Mesenchymal stem cell (in vitro differentiated cells and primary cell): Measurements from ENCODE around the gene MYL2.

Experiments used
- DNase-seq: peaks from one replicate; pipeline ENCODE4 v3.0.0-alpha.2; 2013
- H2AFZ ChIP-seq: one replicate; pipeline ENCODE4 v1.6.1; 2013; ENCODE audit warnings: low read depth, mild to moderate bottlenecking, control low read depth, inconsistent platforms, low read length, moderate library complexity
- H2AK5ac ChIP-seq: 2 replicates; pipeline ENCODE4 v1.6.1; 2013; ENCODE audit warnings: low read length, moderate library complexity, mild to moderate bottlenecking, inconsistent platforms; ENCODE audit not compliant: severe bottlenecking
- H2BK120ac ChIP-seq: one replicate; pipeline ENCODE4 v1.6.1; 2013; ENCODE audit warnings: low read depth, mild to moderate bottlenecking, inconsistent platforms, low read length, moderate library complexity
- H2BK12ac ChIP-seq, 2 experiments: one replicate each; pipeline ENCODE4 v1.6.1; 2013; ENCODE audit warnings: inconsistent platforms in 2 of 2, low read length in 2 of 2, mild to moderate bottlenecking in 2 of 2, moderate library complexity in 2 of 2, control low read depth in 1 of 2
- H2BK15ac ChIP-seq: one replicate; pipeline ENCODE4 v1.6.1; 2013; ENCODE audit warnings: mild to moderate bottlenecking, low read depth, inconsistent platforms; ENCODE audit not compliant: poor library complexity, severe bottlenecking
- H2BK5ac ChIP-seq: 2 replicates; pipeline ENCODE4 v1.6.1; 2013; ENCODE audit warnings: low read depth, mild to moderate bottlenecking, low read length, control low read depth, inconsistent platforms; ENCODE audit not compliant: poor library complexity, severe bottlenecking
- H3K14ac ChIP-seq, 2 experiments: one replicate each; pipeline ENCODE4 v1.6.1; 2013; ENCODE audit warnings: inconsistent platforms in 2 of 2, low read length in 2 of 2, control low read depth in 1 of 2, mild to moderate bottlenecking in 1 of 2, moderate library complexity in 1 of 2
- H3K18ac ChIP-seq, 2 experiments: one replicate each; pipeline ENCODE4 v1.6.1; 2013; ENCODE audit warnings: inconsistent platforms in 2 of 2, low read length in 2 of 2, control low read depth in 1 of 2, low read depth in 1 of 2, mild to moderate bottlenecking in 1 of 2
- H3K23ac ChIP-seq, 2 experiments: one replicate each; pipeline ENCODE4 v1.6.1; 2013; ENCODE audit warnings: inconsistent platforms in 2 of 2, low read length in 2 of 2, mild to moderate bottlenecking in 2 of 2, moderate library complexity in 2 of 2, control low read depth in 1 of 2
- H3K27ac ChIP-seq: 2 replicates; pipeline ENCODE4 v1.5.1; 2013; ENCODE audit warnings: mild to moderate bottlenecking, moderate library complexity, low read length, control low read depth, inconsistent platforms; ENCODE audit not compliant: poor library complexity, severe bottlenecking
- H3K27me3 ChIP-seq, 2 experiments: 2 replicates each; pipeline versions ENCODE4 v1.6.1 to v1.7.0; 2013; ENCODE audit warnings: low read length in 2 of 2, mild to moderate bottlenecking in 2 of 2, moderate library complexity in 2 of 2, control low read depth in 1 of 2, inconsistent platforms in 1 of 2; ENCODE audit not compliant: control insufficient read depth in 1 of 2, insufficient read depth in 1 of 2
- H3K36me3 ChIP-seq, 2 experiments: 2 replicates each; pipeline versions ENCODE4 v1.6.1 to v1.7.0; 2013; ENCODE audit warnings: low read length in 2 of 2, control low read depth in 1 of 2, inconsistent platforms in 1 of 2, low read depth in 1 of 2, mild to moderate bottlenecking in 1 of 2; ENCODE audit not compliant: insufficient read depth in 2 of 2, control insufficient read depth in 1 of 2
- H3K4ac ChIP-seq, 2 experiments: one replicate each; pipeline ENCODE4 v1.6.1; 2013; ENCODE audit warnings: inconsistent platforms in 2 of 2, low read length in 2 of 2, mild to moderate bottlenecking in 2 of 2, moderate library complexity in 2 of 2, control low read depth in 1 of 2, low read depth in 1 of 2
- H3K4me1 ChIP-seq: 2 replicates; pipeline ENCODE4 v1.6.1; 2013; ENCODE audit warnings: low read depth, low read length, control low read depth; ENCODE audit not compliant: control insufficient read depth, insufficient read depth
- H3K4me2 ChIP-seq: 2 replicates; pipeline ENCODE4 v1.6.1; 2013; ENCODE audit warnings: low read length, mild to moderate bottlenecking, inconsistent platforms; ENCODE audit not compliant: poor library complexity, severe bottlenecking
- H3K4me3 ChIP-seq, 2 experiments: 2 replicates each; pipeline versions ENCODE4 v1.5.1 to v1.7.0; 2013; ENCODE audit warnings: low read length in 2 of 2, mild to moderate bottlenecking in 2 of 2, control low read depth in 1 of 2, low read depth in 1 of 2; ENCODE audit not compliant: insufficient read depth in 1 of 2
- H3K79me1 ChIP-seq: replicated peaks from 2 replicates; pipeline ENCODE4 v1.6.1; 2013; ENCODE audit warnings: mild to moderate bottlenecking, control low read depth, low read length, inconsistent platforms; ENCODE audit not compliant: poor library complexity, severe bottlenecking
- H3K9ac ChIP-seq: 2 replicates; pipeline ENCODE4 v1.7.0; 2013; ENCODE audit warnings: mild to moderate bottlenecking, low read length, moderate library complexity
- H3K9me3 ChIP-seq: 2 replicates; pipeline ENCODE4 v1.7.0; 2013; ENCODE audit warnings: mild to moderate bottlenecking, low read length; ENCODE audit not compliant: control insufficient read depth
- H4K8ac ChIP-seq: one replicate; pipeline ENCODE4 v1.6.1; 2013; ENCODE audit warnings: inconsistent platforms, mild to moderate bottlenecking, low read length, moderate library complexity
- H4K91ac ChIP-seq: one replicate; pipeline ENCODE4 v1.6.1; 2013; ENCODE audit warnings: mild to moderate bottlenecking, low read length, inconsistent platforms
- WGBS: methylation state at CpG from one replicate; pipeline ENCODE4 v1.1.7; 2013; ENCODE audit warnings: mixed read lengths; 5-methylcytosine and 5-hydroxymethylcytosine counted together

MYL2 gene

GRCh38 chr12:110869026-110869425 lies 51.4 kb downstream of the MYL2 start:
- H2BK120ac ChIP-seq: no peak overlapping the region
- H2BK5ac ChIP-seq: no peak overlapping the region
- H3K4ac ChIP-seq: no peak overlapping the region
- H3K18ac ChIP-seq: no peak overlapping the region
- no peak overlapping the region for H3K9ac ChIP-seq
- DNase-seq: no peak
- no peaks in the 10 kb centered on the region for H3K9me3 ChIP-seq
- H2AFZ ChIP-seq: no peak overlapping the region
- no peaks in the 10 kb centered on the region for H3K79me1 ChIP-seq
- H3K36me3 ChIP-seq: no peaks in the 10 kb centered on the region
- no peak overlapping the region for H3K4me2 ChIP-seq
- no peak overlapping the region for H3K4me3 ChIP-seq
- H3K14ac ChIP-seq: no peak overlapping the region
- H4K8ac ChIP-seq: no peak overlapping the region
- no peak overlapping the region for H3K23ac ChIP-seq
- H3K27me3 ChIP-seq: peaks cover 0 to 36% of the 10 kb centered on the region in 2 experiments
- H4K91ac ChIP-seq: no peak overlapping the region
- no peak overlapping the region for H2BK12ac ChIP-seq
- WGBS: 77% methylated on average over 3 of the region's 3 CpGs
- H3K27ac ChIP-seq: no peak overlapping the region
- H2AK5ac ChIP-seq: no peak overlapping the region
- no peaks in the 10 kb centered on the region for H3K4me1 ChIP-seq
- no peak overlapping the region for H2BK15ac ChIP-seq

GRCh38 chr12:110865521-110865920 lies 54.9 kb downstream of the MYL2 start:
- H3K4me1 ChIP-seq: no peaks in the 10 kb centered on the region
- no peak overlapping the region for H4K91ac ChIP-seq
- H3K14ac ChIP-seq: no peak overlapping the region
- H2AK5ac ChIP-seq: no peak overlapping the region
- WGBS: 96% methylated on average over 5 of the region's 6 CpGs
- no peak overlapping the region for H3K18ac ChIP-seq
- no peaks in the 10 kb centered on the region for H3K79me1 ChIP-seq
- H3K23ac ChIP-seq: no peak overlapping the region
- H3K27me3 ChIP-seq: peaks cover 0 to 33% of the 10 kb centered on the region in 2 experiments
- H3K4ac ChIP-seq: no peak overlapping the region
- no peak overlapping the region for H2AFZ ChIP-seq
- no peak overlapping the region for H2BK120ac ChIP-seq
- no peak overlapping the region for H3K4me3 ChIP-seq
- no peak overlapping the region for H4K8ac ChIP-seq
- no peaks in the 10 kb centered on the region for H3K9me3 ChIP-seq
- no peaks in the 10 kb centered on the region for H3K36me3 ChIP-seq
- no peak overlapping the region for H3K27ac ChIP-seq
- no peak overlapping the region for H2BK5ac ChIP-seq
- no peak overlapping the region for H2BK12ac ChIP-seq
- H3K4me2 ChIP-seq: no peak overlapping the region
- DNase-seq: no peak
- H2BK15ac ChIP-seq: no peak overlapping the region
- no peak overlapping the region for H3K9ac ChIP-seq

GRCh38 chr12:110863161-110863560 lies 57.2 kb downstream of the MYL2 start:
- H3K14ac ChIP-seq: no peak overlapping the region
- no peak overlapping the region for H4K91ac ChIP-seq
- H4K8ac ChIP-seq: no peak overlapping the region
- no peaks in the 10 kb centered on the region for H3K9me3 ChIP-seq
- 89% methylated on average over 4 of the region's 7 CpGs for WGBS
- H3K18ac ChIP-seq: no peak overlapping the region
- no peak overlapping the region for H2BK12ac ChIP-seq
- no peak overlapping the region for H3K9ac ChIP-seq
- no peak for DNase-seq
- no peak overlapping the region for H2BK15ac ChIP-seq
- no peak overlapping the region for H2BK5ac ChIP-seq
- H2BK120ac ChIP-seq: no peak overlapping the region
- H3K4me3 ChIP-seq: no peak overlapping the region
- H3K27me3 ChIP-seq: peaks cover 0 to 34% of the 10 kb centered on the region in 2 experiments
- no peak overlapping the region for H3K27ac ChIP-seq
- H3K4me2 ChIP-seq: no peak overlapping the region
- H3K23ac ChIP-seq: no peak overlapping the region
- H3K4ac ChIP-seq: no peak overlapping the region
- H2AFZ ChIP-seq: peak overlapping the region; percentile 52
- H3K36me3 ChIP-seq: no peaks in the 10 kb centered on the region
- no peaks in the 10 kb centered on the region for H3K4me1 ChIP-seq
- no peak overlapping the region for H2AK5ac ChIP-seq
- no peaks in the 10 kb centered on the region for H3K79me1 ChIP-seq

GRCh38 chr12:110862329-110862728 lies 58.0 kb downstream of the MYL2 start:
- H3K9me3 ChIP-seq: no peaks in the 10 kb centered on the region
- no peak for DNase-seq
- H3K18ac ChIP-seq: no peak overlapping the region
- H2BK15ac ChIP-seq: no peak overlapping the region
- no peak overlapping the region for H2BK5ac ChIP-seq
- no peak overlapping the region for H3K23ac ChIP-seq
- H3K79me1 ChIP-seq: no peaks in the 10 kb centered on the region
- no peak overlapping the region for H3K14ac ChIP-seq
- H2BK12ac ChIP-seq: no peak overlapping the region
- no peak overlapping the region for H4K91ac ChIP-seq
- no peak overlapping the region for H2AFZ ChIP-seq
- no peak overlapping the region for H4K8ac ChIP-seq
- no peaks in the 10 kb centered on the region for H3K4me1 ChIP-seq
- H3K36me3 ChIP-seq: no peaks in the 10 kb centered on the region
- H3K4me2 ChIP-seq: no peak overlapping the region
- peaks cover 0 to 34% of the 10 kb centered on the region in 2 experiments for H3K27me3 ChIP-seq
- no peak overlapping the region for H3K27ac ChIP-seq
- no peak overlapping the region for H3K4me3 ChIP-seq
- H2BK120ac ChIP-seq: no peak overlapping the region
- 86% methylated on average over 6 of the region's 9 CpGs for WGBS
- H2AK5ac ChIP-seq: no peak overlapping the region
- H3K9ac ChIP-seq: no peak overlapping the region
- peak overlapping the region in 1 of 2 experiments; percentile 2 for H3K4ac ChIP-seq
